GM18499 (cell line): ENCODE data around the gene ATM.

ENCODE experiments used
- ATAC-seq: cut with Tn5 transposase; IDR thresholded peaks from one replicate; pipeline ENCODE4 v1.9.1; 2021; ENCODE audit warnings: moderate number of reproducible peaks; ENCODE audit not compliant: insufficient read depth, unreplicated experiment

Gene ATM

GRCh38 chr11:108222574-108223347 lies at the start of gene ATM, which contains the start of gene NPAT:
Gene ATM, plus strand, starts transcription at chr11:108223067. Its CDS starts 4,558 bp downstream, at chr11:108227625.
Gene NPAT, minus strand, starts transcription at chr11:108222638. Its CDS starts 102 bp downstream, at chr11:108222536.
- ATAC-seq = peak; percentile 62

DNA sequence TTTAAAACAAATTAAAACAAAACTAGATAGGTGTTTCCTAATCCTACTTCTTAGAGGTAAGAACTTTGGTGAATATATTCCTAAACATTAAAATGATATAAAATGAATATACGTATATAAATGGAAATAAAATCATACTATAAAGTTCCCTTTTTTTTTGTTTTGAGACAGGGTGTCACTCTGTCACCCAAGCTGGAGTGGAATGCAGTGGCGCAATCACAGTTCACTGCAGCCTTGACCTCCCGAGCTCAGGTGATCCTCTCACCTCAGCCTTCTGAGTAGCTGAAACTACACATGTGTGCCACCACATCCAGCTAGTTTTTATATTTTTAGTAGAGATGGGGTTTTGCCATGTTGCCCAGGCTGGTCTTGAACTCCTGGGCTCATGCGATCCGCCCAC lies 45.3 kb upstream of the ATM start:
- no peak for ATAC-seq

DNA sequence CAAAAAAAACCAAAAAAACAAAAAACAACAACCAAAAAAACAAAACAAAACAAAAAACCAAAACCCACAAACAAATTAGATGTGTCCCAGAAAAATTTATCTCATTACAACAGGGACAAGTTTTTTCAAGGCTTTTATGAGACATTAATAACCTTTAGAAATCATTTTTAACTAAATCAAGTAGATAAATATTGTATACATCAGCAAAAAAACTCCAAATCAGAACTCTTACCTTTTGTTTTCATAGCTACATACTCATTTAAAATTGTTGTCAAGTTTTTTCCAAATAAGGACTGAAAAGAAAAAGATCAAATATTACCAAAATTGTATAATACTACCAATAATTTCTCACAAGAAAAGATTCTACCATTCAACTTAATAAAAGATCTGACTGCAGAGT lies 29.1 kb upstream of the ATM start:
- ATAC-seq = no peak

DNA sequence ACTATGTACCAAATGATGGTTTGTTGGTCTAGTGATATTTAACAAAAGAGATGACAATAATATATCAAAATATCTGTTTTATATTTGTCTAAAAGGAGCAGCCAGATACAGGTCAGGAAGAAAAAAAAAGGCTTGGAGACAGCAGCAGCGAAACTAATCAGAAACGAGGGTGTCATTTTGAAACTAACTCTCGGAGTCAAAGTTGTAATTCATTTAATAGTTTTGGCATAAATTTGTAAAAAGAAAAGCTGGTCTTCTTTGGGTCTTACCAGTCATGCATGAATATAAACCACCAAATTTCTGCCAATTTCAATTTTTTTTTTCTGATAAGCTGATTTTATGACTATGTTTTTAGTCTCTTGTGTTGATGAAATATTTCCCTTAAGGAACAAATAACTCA lies 26.0 kb upstream of the ATM start:
- no peak for ATAC-seq

DNA sequence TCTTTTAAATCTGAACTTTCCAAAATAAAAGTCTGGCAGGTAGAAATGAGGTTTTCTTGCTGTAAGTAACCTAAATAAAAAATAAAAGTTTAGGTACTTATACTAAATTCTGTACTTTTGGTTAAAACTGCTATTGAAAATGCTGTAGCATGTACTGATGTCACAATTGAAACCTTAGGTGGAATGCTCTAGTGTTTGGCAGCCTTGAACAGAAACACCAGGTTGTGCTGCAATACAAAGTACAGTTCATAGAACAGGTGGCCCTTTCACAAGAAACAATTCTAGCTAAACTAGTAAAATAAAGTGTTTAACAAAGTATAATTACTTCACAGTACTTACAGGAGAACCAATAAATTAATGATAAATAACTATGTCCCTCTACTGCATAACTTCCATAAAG lies 25.5 kb upstream of the ATM start:
- ATAC-seq = no peak

- no peak for ATAC-seq
These were observed 24.0 kb upstream of the ATM start for GRCh38 chr11:108198833-108199232.

DNA sequence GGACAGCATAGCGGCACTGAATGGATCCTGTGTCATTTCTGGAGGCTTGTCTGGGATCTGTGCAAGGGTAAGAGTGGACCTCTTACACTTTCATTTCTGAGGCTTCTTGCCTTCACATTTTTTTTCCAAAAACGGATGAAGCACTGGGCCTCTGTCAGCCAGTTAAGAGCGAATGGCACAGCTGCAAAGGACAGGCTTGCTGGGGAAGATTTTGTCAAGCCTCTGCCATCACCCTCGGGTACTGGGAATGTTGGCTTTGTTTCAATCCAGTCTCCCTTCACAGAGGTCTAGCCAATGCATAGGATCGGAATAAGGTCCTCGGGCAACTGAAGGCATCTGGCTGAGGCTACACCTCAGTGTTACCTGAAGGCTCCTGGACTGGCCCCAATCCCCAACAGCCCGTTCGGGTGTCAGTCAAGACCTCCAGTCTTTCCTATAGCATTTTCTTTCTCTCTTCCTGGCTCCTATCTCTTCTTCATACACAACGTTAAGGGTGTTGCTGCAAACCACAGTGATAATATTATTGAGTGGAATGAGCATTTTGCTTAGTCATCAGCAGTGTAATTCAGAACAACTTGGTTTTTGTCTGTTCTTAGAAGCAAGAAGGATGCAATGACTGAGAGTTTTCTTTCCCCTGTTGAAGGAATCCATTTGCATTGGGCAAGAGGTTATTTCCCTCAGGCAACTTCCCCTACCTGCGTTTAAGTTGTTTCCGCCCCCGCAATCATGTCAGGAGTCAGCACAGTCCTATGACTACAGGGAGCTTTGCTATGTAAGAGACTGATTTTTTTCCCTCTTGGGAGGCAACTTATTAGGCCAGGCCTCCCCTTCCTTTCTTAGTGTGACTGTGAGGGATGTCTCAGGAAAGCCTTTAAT lies 23.2 kb upstream of the ATM start:
- peak; percentile 73 for ATAC-seq

DNA sequence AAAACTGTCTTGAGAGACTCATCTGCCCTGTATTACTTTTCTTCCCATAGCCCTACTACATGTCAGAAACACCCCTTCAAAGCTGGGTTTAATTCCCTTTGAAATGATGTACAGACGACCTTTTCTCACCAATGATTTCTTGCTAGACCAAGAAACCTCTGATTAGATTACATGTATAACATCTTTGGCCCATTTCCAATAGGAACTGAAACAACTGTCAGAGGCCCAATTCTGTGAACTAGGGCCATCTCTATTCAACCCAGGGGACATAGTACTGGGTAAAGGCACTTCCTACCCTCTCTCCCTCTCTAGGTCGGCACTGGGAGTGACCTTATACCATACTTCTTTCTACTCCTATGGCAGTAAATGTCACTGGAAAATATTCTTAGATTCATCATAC lies 19.8 kb upstream of the ATM start:
- ATAC-seq = no peak

DNA sequence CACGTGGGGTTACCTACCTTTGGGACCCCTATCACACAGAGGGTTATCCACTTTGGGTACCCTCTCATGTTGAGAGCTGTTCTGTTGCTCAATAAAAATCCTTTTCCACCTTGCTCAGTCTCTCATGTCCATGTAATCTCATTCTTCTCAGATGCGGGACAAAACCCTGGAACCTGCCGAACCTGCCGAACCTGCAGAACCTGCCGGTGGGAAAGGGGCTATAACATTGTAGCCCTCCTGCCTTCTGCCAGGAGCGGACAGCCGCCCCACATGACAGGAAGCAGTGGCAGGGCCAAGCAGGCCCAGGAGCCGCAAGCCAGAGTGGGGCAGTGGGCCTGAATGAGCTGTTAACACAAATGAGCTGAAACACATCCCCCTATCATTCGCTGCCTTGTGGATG lies 18.5 kb upstream of the ATM start:
- ATAC-seq = no peak

DNA sequence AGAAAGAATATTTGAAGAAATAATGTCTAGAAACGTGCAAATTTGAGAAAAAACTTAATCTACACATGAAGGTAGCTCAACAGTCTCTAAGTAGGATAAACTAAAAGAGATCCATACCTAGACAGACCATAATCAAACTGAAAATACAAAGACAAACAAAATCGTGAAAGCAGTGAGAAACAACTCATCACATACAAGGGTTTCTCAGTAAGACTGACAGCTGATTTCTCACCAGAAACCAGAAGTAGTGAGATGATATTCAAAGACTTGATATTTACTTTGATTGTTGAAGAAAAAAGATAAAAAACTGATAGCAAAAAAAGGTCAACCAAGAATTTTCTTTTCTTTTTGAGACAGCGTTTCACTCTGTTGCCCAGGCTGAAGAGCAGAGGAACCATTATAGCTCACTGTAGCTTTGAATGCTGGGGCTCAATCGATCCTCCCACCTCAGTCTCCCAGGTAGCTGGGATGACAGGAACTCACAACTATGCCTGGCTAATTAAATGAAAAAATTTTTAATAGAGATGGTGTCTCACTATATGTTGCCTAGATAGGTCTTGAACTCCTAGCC lies 17.9 kb upstream of the ATM start:
- no peak for ATAC-seq

DNA sequence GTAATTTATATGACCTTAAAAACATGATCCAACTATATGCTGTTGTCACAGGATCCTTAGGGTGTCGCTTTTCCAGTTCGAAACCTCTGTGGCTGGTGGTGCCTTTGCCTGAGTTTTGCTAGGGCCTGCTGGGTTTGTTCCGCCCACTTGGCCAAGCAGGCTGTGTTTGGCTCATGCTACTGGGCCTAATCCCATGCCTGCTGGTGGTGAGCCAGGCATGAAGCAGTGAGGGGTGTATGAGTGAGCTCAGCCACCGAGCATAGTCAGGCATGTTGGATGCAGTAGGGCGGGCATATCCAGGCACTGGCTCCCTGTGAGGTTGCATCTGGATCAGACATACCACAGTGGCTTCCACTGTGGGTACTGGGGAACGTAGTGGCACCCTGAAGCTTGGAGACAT lies 16.7 kb upstream of the ATM start:
- no peak for ATAC-seq

DNA sequence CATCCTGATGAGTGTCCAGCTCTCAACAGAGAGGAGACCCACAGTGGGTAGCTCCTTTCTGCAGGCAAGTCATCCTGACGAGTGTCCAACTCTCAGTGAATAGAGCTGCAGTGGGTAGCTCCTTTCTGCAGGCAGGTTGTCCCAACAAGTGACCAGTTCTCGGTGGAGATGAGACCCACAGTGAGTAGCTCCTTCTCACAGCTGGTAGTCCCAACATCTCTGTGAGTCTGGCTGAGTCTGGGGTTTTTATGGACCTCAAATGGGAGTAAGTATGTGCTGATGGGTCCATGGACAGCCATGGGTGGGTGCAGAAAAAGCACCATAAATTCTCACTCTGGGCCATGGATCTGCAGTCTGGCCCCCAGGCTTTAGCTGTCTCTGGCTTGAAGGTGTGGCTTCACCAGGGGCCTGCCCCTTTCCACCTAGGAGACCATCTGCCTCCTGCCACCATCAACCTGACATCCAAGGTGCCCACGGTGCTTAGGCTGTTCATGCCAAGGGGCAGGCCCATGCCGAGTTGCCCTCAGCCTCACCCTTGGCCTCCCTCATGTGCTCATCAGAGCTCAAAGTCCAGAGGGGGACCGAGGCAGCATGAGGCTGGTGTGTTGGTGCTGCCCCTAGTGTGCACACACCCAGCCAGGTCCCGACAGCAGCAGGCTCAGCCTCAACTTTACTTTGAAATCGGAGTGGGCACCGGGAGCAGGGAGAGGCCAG lies 15.7 kb upstream of the ATM start:
- ATAC-seq = no peak

GRCh38 chr11:108207683-108208060 lies 15.2 kb upstream of the ATM start:
- no peak for ATAC-seq

DNA sequence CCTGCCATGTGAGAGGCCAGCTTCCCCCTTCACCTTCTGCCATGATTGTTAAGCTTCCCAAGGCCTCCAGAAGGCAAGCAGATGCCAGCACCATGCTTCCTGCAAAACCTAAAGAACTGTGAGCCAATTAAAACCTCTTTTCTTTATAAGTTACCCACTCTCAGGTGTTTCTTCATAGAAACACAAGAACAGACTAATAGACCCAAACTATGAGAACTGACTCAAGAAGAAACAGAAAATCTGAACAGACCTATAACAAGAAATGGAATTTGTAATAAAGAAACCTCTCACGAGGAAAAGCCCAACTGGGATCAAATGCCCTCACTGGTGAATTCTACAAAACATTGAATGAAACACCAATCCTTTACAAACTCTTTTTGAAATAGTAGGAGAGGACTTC lies 12.4 kb upstream of the ATM start:
- no peak for ATAC-seq

DNA sequence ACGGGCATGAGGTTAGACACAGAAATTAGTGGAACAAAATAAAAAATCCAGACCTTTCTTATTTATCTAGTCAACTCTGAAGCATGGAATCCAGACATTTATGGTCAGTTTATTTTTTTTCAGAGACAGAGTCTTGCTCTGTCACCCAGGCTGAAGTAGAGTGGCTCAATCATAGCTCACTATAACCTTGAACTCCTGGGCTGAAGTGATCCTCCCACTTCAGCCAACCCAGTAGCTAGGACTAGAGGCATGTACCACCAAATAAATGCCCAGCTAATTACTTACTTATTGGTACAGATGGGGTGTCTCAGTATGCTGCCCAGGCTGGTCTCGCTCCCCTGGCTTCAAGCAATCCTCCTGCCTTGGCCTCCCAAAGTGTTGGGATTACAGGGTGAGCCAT lies 9.1 kb upstream of the ATM start:
- no peak for ATAC-seq

DNA sequence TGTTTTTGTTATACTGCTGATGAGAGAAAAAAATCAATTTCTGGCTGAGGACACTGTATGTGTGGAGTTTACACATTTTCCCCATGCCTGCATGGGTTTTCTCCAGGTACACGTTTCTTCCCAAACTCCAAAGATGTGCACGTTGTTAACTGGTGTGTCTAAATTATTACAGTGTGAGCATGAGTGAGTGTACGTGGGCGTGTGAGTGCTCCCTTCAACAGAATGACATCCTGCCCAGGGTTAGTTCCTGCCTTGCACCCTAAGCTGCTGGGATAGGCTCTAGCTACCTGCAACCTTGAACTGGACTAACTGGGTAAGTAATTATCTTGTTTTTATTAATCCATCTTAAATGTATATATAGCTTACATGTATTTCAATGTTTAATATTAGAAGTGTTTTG lies 5.9 kb upstream of the ATM start:
- no peak for ATAC-seq

- no peak for ATAC-seq
These were observed 4.4 kb upstream of the ATM start for GRCh38 chr11:108218455-108218854.

GRCh38 chr11:108218912-108219783 lies 3.7 kb upstream of the ATM start:
- ATAC-seq = no peak

DNA sequence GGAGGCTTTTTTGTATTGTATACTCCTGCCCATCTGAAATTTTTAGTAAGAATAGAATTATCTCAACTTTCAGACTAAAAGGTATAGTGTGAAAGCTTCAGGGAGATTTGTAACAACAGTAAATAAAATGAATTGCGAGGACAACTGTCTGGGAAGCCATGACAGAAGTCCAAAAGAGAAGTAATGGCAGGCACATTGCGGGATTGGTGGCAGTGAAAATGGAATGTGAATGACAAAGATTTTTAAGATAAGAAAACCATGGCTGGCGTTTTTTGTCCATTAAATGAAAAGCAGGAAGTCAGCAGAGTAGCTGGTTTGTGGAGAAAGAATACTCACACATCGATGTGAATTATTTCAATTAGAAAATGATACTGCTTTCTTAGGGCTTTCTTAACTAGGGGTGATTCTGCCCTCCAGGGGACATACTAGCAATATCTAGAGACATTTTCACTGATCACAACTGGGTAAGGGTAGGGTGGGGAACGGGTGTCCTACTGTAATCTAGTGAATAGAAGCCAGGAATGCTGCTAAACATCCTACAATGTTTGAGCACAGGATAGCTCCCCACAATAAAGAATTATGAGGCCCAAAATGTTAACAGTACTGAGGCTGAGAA lies 2.0 kb upstream of the ATM start:
- ATAC-seq = no peak
